SK-N-SH (cell line): ENCODE results near the gene ANK3. TPM values are rescaled to one million over a fixed set of nuclear protein-coding genes. Genes with fewer than 3 reads are reported as not detected.
A peak's percentile ranks its signal among the peaks of the same experiment; 100 is the strongest.

Experiments used
- CTCF ChIA-PET: fragments of 300-600, 350-600 bp; formaldehyde crosslinking; extraction: SDS; loops from one replicate; lab custom pipeline; 2021; lab: Yijun Ruan, JAX
- POLR2A ChIA-PET: fragments of 350-600 bp; sonication (Branson Sonifier 250); formaldehyde crosslinking; extraction: SDS; loops from one replicate; lab custom pipeline; 2020; ENCODE audit warnings: antibody characterized with exemption, inconsistent platforms; lab: Yijun Ruan, JAX
- DNase-seq: peaks from one replicate; pipeline ENCODE4 v3.0.0; 2012
- H2AFZ ChIP-seq: fragments of 200-600 bp; sonication (generic); 2 replicates; pipeline ENCODE4 v1.8.1; 2016; ENCODE audit warnings: antibody characterized with exemption, mild to moderate bottlenecking, low read depth
- H3F3A ChIP-seq: fragments of 200-600 bp; sonication (generic); replicated peaks from 2 replicates; pipeline ENCODE3; 2016; ENCODE audit warnings: antibody characterized with exemption, mild to moderate bottlenecking; ENCODE audit not compliant: insufficient read depth
- H3K27ac ChIP-seq, 2 experiments: fragments of 200-500 bp in 1 of 2; fragments of 200-600 bp in 1 of 2; sonication (Bioruptor generic) in 1 of 2; sonication (generic), shearing (Covaris generic) in 1 of 2; 2 replicates each; pipeline versions ENCODE4 v1.5.1 to v1.6.1; 2014 to 2016; ENCODE audit warnings: low read depth in 2 of 2, inconsistent platforms in 1 of 2, low read length in 1 of 2, mild to moderate bottlenecking in 1 of 2, mixed read lengths in 1 of 2
- H3K27me3 ChIP-seq: fragments of 200-600 bp; sonication (generic), shearing (Covaris generic); 2 replicates; pipeline ENCODE4 v1.6.1; 2016; ENCODE audit warnings: mixed run types; ENCODE audit not compliant: insufficient read depth
- H3K36me3 ChIP-seq, 2 experiments: fragments of 200-500 bp in 1 of 2; fragments of 200-600 bp in 1 of 2; sonication (Bioruptor generic) in 1 of 2; sonication (generic) in 1 of 2; replicated peaks in 1 of 2; 2 replicates each; pipeline versions ENCODE3 to v1.5.1; 2014 to 2016; ENCODE audit warnings: low read length in 1 of 2, mild to moderate bottlenecking in 1 of 2; ENCODE audit not compliant: insufficient read depth in 2 of 2, control insufficient read depth in 1 of 2
- H3K4me1 ChIP-seq, 2 experiments: fragments of 200-500 bp in 1 of 2; fragments of 200-600 bp in 1 of 2; sonication (Bioruptor generic) in 1 of 2; sonication (generic), shearing (Covaris generic) in 1 of 2; 2 replicates each; pipeline versions ENCODE4 v1.5.1 to v1.6.1; 2014 to 2016; ENCODE audit warnings: low read depth in 1 of 2, low read length in 1 of 2, mixed run types in 1 of 2; ENCODE audit not compliant: insufficient read depth in 2 of 2, control insufficient read depth in 1 of 2
- H3K4me2 ChIP-seq: fragments of 200-600 bp; sonication (generic), shearing (Covaris generic); 2 replicates; pipeline ENCODE4 v1.6.1; 2017; ENCODE audit warnings: mixed run types
- H3K4me3 ChIP-seq, 2 experiments: fragments of 200-500 bp in 1 of 2; fragments of 200-600 bp in 1 of 2; sonication (Bioruptor generic) in 1 of 2; sonication (generic), shearing (Covaris generic) in 1 of 2; 2 replicates each; pipeline versions ENCODE4 v1.5.1 to v1.8.1; 2014 to 2016; ENCODE audit warnings: low read depth in 2 of 2, inconsistent platforms in 1 of 2, low read length in 1 of 2, mild to moderate bottlenecking in 1 of 2, mixed read lengths in 1 of 2, moderate library complexity in 1 of 2
- H3K79me2 ChIP-seq: fragments of 200-600 bp; sonication (generic); 2 replicates; pipeline ENCODE4 v1.8.1; 2017; ENCODE audit warnings: mild to moderate bottlenecking; ENCODE audit not compliant: insufficient read depth
- H3K9ac ChIP-seq: fragments of 200-600 bp; sonication (generic); 2 replicates; pipeline ENCODE4 v1.6.1; 2017; ENCODE audit warnings: mixed run types
- H3K9me2 ChIP-seq: fragments of 200-600 bp; sonication (generic); 2 replicates; pipeline ENCODE4 v1.6.1; 2017; ENCODE audit warnings: mixed run types
- H3K9me3 ChIP-seq: fragments of 200-600 bp; sonication (generic); 2 replicates; pipeline ENCODE4 v1.6.1; 2017; ENCODE audit warnings: mixed run types, mild to moderate bottlenecking, moderate library complexity
- H4K20me1 ChIP-seq: fragments of 200-600 bp; sonication (generic); 2 replicates; pipeline ENCODE4 v1.6.1; 2017; ENCODE audit warnings: mild to moderate bottlenecking, mixed run types; ENCODE audit not compliant: insufficient read depth
- EZH2phosphoT487 ChIP-seq: fragments of 200-600 bp; sonication (generic); IDR thresholded peaks from 2 replicates; pipeline ENCODE4 v1.6.1; 2017; ENCODE audit warnings: low read depth, mixed run types, mild to moderate bottlenecking, antibody characterized with exemption, moderate library complexity, borderline replicate concordance
- FOXJ3 ChIP-seq: sonication (generic); formaldehyde crosslinking; IDR thresholded peaks from 2 replicates; pipeline ENCODE4 v1.5.1; 2020; ENCODE audit warnings: mild to moderate bottlenecking, missing genetic modification reagents
- FOXM1 ChIP-seq: IDR thresholded peaks from 2 replicates; pipeline ENCODE4 v1.4.0; 2012; ENCODE audit warnings: low read depth, mild to moderate bottlenecking
- GATA2 ChIP-seq: sonication (generic); formaldehyde crosslinking; IDR thresholded peaks from 2 replicates; pipeline ENCODE4 v1.5.0; 2020; ENCODE audit warnings: mild to moderate bottlenecking, missing genetic modification reagents
- JUND ChIP-seq: IDR thresholded peaks from 2 replicates; pipeline ENCODE4 v1.4.0; 2012
- MAX ChIP-seq: IDR thresholded peaks from 2 replicates; pipeline ENCODE4 v1.4.0; 2012; ENCODE audit warnings: low read depth
- MEF2A ChIP-seq: IDR thresholded peaks from 2 replicates; pipeline ENCODE4 v1.4.0; 2012; ENCODE audit warnings: low read depth, borderline replicate concordance
- PBX3 ChIP-seq: IDR thresholded peaks from 2 replicates; pipeline ENCODE4; 2012
- RAD21 ChIP-seq: IDR thresholded peaks from 2 replicates; pipeline ENCODE4 v1.6.1; 2012; ENCODE audit warnings: mild to moderate bottlenecking, low read length
- RFX5 ChIP-seq: IDR thresholded peaks from 2 replicates; pipeline ENCODE4 v1.6.1; 2012; ENCODE audit warnings: mild to moderate bottlenecking, improper control_type of control experiment, low read length
- TAF1 ChIP-seq: IDR thresholded peaks from 2 replicates; pipeline ENCODE4 v1.6.1; 2012; ENCODE audit warnings: low read depth, mild to moderate bottlenecking, low read length, moderate library complexity, borderline replicate concordance
- TCF12 ChIP-seq: IDR thresholded peaks from 2 replicates; pipeline ENCODE4 v1.4.0; 2012
- TEAD4 ChIP-seq: IDR thresholded peaks from 2 replicates; pipeline ENCODE4 v1.4.0; 2012; ENCODE audit warnings: mild to moderate bottlenecking, borderline replicate concordance; ENCODE audit not compliant: insufficient read depth
- WGBS: methylation state at CpG from one replicate; pipeline ENCODE4 v1.1.6; 2017; ENCODE audit warnings: low lambda C conversion rate; 5-methylcytosine and 5-hydroxymethylcytosine counted together
- polyA plus RNA-seq, 3 experiments: library from polyadenylated mRNA; depleted of rRNA; stranded (reverse); fragments of >200 nt; gene quantifications; 2 replicates each; pipeline ENCODE4 v1.2.3, GENCODE V29; 2012
- TF ChIP-seq, protein P1 (sequence below): fragments of 200-600 bp; sonication (generic); IDR thresholded peaks from 2 replicates; pipeline ENCODE4 v1.6.1; 2017; ENCODE audit warnings: antibody characterized with exemption, mild to moderate bottlenecking, moderate library complexity
- TF ChIP-seq, protein P2 (sequence below): fragments of 150-350 bp; IDR thresholded peaks from 2 replicates; pipeline ENCODE4 v1.6.1; 2017; ENCODE audit warnings: antibody characterized with exemption, low read length, low read depth, borderline replicate concordance
- TF ChIP-seq, protein P3 (sequence below): IDR thresholded peaks from 2 replicates; pipeline ENCODE4 v1.6.1; 2012; ENCODE audit warnings: mild to moderate bottlenecking, low read depth, low read length, moderate library complexity

Gene ANK3
- polyA plus RNA-seq, 1 of the 3 experiments (the other 2 are of a cell fraction): 10.0 TPM

GRCh38 chr10:60305380-60305892 lies 84.2 kb downstream of the ANK3 start (continued):
- TF ChIP-seq, protein P1, sequence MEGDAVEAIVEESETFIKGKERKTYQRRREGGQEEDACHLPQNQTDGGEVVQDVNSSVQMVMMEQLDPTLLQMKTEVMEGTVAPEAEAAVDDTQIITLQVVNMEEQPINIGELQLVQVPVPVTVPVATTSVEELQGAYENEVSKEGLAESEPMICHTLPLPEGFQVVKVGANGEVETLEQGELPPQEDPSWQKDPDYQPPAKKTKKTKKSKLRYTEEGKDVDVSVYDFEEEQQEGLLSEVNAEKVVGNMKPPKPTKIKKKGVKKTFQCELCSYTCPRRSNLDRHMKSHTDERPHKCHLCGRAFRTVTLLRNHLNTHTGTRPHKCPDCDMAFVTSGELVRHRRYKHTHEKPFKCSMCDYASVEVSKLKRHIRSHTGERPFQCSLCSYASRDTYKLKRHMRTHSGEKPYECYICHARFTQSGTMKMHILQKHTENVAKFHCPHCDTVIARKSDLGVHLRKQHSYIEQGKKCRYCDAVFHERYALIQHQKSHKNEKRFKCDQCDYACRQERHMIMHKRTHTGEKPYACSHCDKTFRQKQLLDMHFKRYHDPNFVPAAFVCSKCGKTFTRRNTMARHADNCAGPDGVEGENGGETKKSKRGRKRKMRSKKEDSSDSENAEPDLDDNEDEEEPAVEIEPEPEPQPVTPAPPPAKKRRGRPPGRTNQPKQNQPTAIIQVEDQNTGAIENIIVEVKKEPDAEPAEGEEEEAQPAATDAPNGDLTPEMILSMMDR: no peak
- no peak for TF ChIP-seq GATA2 (CRISPR knock-in tag)
- TF ChIP-seq, all 33 proteins: peak for 14

GRCh38 chr10:60304829-60305379 lies 84.8 kb downstream of the ANK3 start:
- POLR2A ChIA-PET: no interaction called here

More at GRCh38 chr10:60304829-60305379, 84.8 kb downstream of the ANK3 start:
- Histone ChIP-seq H3K36me3 (no peaks in the 10 kb centered on the region), H3K4me3 (no peak overlapping the region), H2AFZ (peak overlapping the region; percentile 32; the same call in 1 of the 2 replicates), H3K9me2 (no peaks in the 10 kb centered on the region), H3K4me2 (peak overlapping the region; percentile 71), H3K27ac (peak overlapping the region; percentile 79 to 96), H3K4me1 (peaks cover 7 to 22% of the 10 kb centered on the region in 2 experiments; a peak in 3 of 4 replicates), H3F3A (peaks cover 32% of the 10 kb centered on the region), H3K27me3 (no peaks in the 10 kb centered on the region), H3K9ac (peak overlapping the region; percentile 53; the same call in 1 of the 2 replicates), H4K20me1 (no peaks in the 10 kb centered on the region), H3K9me3 (no peaks in the 10 kb centered on the region), H3K79me2 (no peaks in the 10 kb centered on the region)
- CTCF ChIA-PET: no interaction called here
- TF ChIP-seq MAX (no peak), TEAD4 (no peak), MEF2A (no peak), EZH2phosphoT487 (no peak), JUND (no peak), PBX3 (no peak), TAF1 (no peak), FOXM1 (no peak), GATA2 (CRISPR knock-in tag) (no peak), RFX5 (no peak), RAD21 (no peak; the same call in 1 of the 2 replicates), TCF12 (no peak), FOXJ3 (no peak)
- TF ChIP-seq, protein P2, sequence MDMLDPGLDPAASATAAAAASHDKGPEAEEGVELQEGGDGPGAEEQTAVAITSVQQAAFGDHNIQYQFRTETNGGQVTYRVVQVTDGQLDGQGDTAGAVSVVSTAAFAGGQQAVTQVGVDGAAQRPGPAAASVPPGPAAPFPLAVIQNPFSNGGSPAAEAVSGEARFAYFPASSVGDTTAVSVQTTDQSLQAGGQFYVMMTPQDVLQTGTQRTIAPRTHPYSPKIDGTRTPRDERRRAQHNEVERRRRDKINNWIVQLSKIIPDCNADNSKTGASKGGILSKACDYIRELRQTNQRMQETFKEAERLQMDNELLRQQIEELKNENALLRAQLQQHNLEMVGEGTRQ: no peak
- TF ChIP-seq, protein P3, sequence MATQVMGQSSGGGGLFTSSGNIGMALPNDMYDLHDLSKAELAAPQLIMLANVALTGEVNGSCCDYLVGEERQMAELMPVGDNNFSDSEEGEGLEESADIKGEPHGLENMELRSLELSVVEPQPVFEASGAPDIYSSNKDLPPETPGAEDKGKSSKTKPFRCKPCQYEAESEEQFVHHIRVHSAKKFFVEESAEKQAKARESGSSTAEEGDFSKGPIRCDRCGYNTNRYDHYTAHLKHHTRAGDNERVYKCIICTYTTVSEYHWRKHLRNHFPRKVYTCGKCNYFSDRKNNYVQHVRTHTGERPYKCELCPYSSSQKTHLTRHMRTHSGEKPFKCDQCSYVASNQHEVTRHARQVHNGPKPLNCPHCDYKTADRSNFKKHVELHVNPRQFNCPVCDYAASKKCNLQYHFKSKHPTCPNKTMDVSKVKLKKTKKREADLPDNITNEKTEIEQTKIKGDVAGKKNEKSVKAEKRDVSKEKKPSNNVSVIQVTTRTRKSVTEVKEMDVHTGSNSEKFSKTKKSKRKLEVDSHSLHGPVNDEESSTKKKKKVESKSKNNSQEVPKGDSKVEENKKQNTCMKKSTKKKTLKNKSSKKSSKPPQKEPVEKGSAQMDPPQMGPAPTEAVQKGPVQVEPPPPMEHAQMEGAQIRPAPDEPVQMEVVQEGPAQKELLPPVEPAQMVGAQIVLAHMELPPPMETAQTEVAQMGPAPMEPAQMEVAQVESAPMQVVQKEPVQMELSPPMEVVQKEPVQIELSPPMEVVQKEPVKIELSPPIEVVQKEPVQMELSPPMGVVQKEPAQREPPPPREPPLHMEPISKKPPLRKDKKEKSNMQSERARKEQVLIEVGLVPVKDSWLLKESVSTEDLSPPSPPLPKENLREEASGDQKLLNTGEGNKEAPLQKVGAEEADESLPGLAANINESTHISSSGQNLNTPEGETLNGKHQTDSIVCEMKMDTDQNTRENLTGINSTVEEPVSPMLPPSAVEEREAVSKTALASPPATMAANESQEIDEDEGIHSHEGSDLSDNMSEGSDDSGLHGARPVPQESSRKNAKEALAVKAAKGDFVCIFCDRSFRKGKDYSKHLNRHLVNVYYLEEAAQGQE: no peak
- DNase-seq: peak; percentile 23
- 25% methylated on average over 2 of the region's 2 CpGs for WGBS
